Keratinocyte (primary cell): Measurements from ENCODE around the gene MCOLN3.

Experiments used
- EZH2 ChIP-seq: IDR thresholded peaks from one replicate; pipeline ENCODE4 v1.6.1; 2012; ENCODE audit warnings: inconsistent platforms, mild to moderate bottlenecking, low read length, moderate library complexity
- TF ChIP-seq, protein P1 (sequence below), 3 experiments: IDR thresholded peaks in 1 of 3; conservative IDR thresholded peaks in 1 of 3; optimal IDR thresholded peaks in 1 of 3; 2 replicates in 2 of 3; 3 replicates in 1 of 3; pipeline versions ENCODE3 to v1.5.1; 2011; ENCODE audit warnings: low read length in 3 of 3, mild to moderate bottlenecking in 3 of 3, moderate library complexity in 2 of 3, control low read depth in 1 of 3, inconsistent platforms in 1 of 3; ENCODE audit not compliant: insufficient read depth in 2 of 3; ENCODE audit errors: extremely low read depth in 1 of 3

DNA sequence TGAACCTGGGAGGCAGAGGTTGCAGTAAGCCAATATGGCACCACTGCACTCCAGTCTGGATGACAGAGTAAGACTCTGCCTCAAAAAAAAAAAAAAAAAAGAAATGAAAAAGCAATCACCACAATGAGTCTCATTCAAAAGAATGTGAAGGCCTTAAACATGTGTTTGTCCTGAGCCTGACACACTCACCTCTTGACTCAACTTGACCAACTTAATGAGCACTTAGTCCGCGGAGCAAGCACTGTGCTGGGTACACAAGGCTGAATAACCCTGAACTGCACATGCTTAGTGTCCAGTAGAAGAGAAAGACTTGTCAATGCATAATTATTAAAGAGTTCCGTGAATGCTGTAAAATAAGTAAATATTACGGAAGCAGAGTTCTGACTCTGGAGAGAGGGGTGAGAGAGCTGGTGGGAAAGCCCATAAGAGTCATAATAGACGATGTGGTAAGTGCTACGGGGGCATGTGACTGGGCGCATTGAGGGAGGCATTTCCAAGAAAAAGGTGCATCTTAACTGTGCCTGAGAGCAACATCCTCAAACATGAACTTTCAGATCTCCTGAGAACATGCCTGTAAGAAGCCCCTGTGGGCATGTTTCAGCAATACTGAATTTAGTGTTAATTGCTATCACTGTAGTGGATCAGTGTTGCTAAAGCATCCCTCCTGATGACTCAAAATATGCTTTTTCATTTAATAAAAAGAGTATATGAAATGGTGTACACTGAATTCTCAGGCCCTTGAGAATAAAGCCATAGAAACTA lies 78.6 kb downstream of the MCOLN3 start:
- TF ChIP-seq, protein P1, sequence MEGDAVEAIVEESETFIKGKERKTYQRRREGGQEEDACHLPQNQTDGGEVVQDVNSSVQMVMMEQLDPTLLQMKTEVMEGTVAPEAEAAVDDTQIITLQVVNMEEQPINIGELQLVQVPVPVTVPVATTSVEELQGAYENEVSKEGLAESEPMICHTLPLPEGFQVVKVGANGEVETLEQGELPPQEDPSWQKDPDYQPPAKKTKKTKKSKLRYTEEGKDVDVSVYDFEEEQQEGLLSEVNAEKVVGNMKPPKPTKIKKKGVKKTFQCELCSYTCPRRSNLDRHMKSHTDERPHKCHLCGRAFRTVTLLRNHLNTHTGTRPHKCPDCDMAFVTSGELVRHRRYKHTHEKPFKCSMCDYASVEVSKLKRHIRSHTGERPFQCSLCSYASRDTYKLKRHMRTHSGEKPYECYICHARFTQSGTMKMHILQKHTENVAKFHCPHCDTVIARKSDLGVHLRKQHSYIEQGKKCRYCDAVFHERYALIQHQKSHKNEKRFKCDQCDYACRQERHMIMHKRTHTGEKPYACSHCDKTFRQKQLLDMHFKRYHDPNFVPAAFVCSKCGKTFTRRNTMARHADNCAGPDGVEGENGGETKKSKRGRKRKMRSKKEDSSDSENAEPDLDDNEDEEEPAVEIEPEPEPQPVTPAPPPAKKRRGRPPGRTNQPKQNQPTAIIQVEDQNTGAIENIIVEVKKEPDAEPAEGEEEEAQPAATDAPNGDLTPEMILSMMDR (optimal IDR thresholded peaks at IDR 0.05 in 1 of 3, IDR thresholded peaks at IDR 0.05 in 1 of 3, conservative IDR thresholded peaks at IDR 0.05 in 1 of 3; ENCODE audit: extremely low read depth in 1 of 3, insufficient read depth in 2 of 3, low read length in 3 of 3): no peak
- TF ChIP-seq EZH2: no peak
